Fibroblast of villous mesenchyme (primary cell): ENCODE results near the gene SPIRE1. TPM values are rescaled to one million over a fixed set of nuclear protein-coding genes. Genes with fewer than 3 reads are reported as not detected.
"Not testable (repeated sequence)": the region's sequence is repeated elsewhere in the genome, so short reads cannot be mapped to it uniquely, and the experiment has no call there.

Experiments used
- DNase-seq: peaks from one replicate; pipeline ENCODE4 v3.0.0-alpha.2; 2010; ENCODE audit warnings: low read depth
- H3K4me3 ChIP-seq: 2 replicates; pipeline ENCODE4 v1.5.1; 2011; ENCODE audit warnings: low read depth, mild to moderate bottlenecking, low read length
- total RNA-seq: library from RNA; depleted of rRNA; stranded (reverse); fragments of >200 nt; gene quantifications from 2 replicates; pipeline ENCODE4 v1.2.3, GENCODE V29; 2012
- TF ChIP-seq, protein P1 (sequence below): IDR thresholded peaks from 2 replicates; pipeline ENCODE4 v1.5.1; 2012; ENCODE audit warnings: low read depth, mild to moderate bottlenecking, low read length; ENCODE audit not compliant: insufficient read depth

Gene SPIRE1
- total RNA-seq, 1 donor, result 39.3 TPM

DNA sequence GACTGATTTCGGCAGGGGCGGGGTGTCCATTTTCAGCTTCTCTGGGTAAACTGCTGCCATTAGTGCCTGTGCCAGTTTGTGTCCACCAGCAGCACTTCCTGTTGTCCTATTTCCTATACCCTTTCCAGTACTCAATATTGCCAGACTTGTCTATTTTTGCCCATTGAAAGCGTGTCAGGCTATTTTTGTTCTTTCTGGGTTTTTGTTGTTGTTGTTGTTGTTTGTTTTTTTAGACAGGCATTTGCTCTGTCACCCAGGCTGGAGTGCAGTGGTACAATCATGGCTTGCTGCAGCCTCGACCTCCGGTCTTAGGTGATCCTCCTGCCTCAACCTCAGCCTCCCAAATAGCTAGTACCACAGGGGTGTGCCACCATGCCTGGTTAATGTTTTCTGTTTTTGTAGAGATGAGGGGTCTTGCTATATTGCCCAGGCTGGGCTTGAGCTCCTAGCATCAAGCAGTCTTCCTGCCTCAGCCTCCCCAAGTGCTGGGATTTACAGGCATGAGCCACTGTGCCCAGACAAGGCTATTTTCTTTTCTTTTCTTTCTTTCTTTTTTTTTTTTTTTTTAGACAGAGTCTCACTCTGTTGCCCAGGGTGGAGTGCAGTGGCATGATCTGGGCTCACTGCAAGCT is 241.7 kb downstream of the SPIRE1 start:
- DNase-seq, result no peak
- TF ChIP-seq, protein P1, sequence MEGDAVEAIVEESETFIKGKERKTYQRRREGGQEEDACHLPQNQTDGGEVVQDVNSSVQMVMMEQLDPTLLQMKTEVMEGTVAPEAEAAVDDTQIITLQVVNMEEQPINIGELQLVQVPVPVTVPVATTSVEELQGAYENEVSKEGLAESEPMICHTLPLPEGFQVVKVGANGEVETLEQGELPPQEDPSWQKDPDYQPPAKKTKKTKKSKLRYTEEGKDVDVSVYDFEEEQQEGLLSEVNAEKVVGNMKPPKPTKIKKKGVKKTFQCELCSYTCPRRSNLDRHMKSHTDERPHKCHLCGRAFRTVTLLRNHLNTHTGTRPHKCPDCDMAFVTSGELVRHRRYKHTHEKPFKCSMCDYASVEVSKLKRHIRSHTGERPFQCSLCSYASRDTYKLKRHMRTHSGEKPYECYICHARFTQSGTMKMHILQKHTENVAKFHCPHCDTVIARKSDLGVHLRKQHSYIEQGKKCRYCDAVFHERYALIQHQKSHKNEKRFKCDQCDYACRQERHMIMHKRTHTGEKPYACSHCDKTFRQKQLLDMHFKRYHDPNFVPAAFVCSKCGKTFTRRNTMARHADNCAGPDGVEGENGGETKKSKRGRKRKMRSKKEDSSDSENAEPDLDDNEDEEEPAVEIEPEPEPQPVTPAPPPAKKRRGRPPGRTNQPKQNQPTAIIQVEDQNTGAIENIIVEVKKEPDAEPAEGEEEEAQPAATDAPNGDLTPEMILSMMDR, result no peak
- no peak overlapping the region for H3K4me3 ChIP-seq

DNA sequence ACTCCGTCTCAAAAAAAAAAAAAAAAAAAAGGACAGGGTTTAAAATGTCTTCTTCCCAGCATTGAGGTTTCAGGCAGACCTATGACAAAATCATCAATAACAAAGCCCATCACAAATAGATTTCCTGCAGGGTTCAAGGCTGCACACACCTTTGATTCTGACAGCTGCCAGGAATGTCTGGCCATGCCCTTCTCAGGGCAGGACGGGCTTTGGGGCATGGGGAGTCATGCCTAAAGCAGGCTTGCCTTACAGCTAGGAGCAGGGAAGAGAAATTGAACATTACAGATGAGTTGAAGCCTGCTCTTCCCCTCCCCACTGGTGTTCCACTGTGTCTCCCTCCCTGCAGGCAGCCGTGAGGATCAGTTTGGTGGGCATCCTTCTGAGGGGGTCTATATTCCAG is 246.5 kb downstream of the SPIRE1 start:
- TF ChIP-seq, protein P1, result no peak
- H3K4me3 ChIP-seq, result no peak overlapping the region
- no peak for DNase-seq

DNA sequence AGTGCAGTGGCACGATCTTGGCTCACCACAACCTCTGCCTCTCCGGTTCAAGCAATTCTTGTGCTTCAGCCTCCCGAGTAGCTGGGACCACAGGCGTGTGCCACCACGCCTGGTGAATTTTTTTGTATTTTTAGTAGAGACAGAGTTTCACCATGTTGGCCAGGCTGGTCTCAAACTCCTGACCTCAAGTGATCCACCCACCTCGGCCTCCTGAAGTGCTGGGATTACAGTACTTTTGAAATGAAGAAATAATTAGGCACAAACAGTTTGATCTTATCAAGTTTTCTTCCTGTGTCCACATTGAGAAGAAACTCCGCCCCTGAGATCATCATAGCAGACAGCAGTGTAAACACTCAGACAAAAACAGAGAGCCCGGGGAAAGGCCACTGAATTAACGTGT is 247.2 kb downstream of the SPIRE1 start:
- H3K4me3 ChIP-seq, result not testable (repeated sequence)
- peak; percentile 66 for DNase-seq

DNA sequence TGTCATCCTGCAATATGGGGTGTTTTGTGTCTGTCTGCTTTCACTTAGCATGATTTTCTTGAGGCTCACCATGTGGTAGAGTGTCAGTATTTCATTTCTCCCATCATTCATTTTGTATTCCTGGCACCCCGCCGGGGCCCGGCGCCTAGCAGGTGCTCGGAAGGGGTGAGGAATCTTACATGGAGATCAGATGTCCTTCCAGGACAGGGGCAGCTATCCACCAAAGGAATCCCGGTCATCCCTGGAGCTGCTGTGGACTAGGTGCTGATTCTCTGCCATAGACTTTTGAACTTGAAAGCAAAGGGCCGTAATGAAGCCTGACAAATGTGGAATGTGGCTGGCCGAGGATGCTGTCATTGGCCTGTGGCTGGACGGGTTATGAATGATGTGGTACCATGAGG is 247.8 kb downstream of the SPIRE1 start:
- DNase-seq, result no peak
- no peak overlapping the region for H3K4me3 ChIP-seq
- TF ChIP-seq, protein P1, result no peak

DNA sequence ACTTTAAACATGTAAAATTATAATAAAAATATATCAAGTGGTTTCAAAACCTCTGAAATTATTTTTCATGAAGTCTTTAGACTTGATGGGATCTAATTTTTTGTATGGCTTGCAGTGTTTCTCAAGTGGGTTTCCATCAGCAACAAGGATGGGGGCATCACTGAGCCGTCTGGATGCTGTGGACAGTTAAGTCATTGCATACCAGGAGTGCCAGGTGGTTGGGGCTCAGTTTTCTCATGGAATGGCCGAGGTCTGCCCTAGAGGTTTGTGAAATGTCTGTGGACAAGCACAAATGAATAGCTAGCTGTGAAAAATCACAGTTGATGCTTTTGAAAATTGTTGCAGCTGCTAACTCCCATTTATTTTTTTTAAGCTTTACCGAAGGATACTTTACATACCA is 248.4 kb downstream of the SPIRE1 start:
- DNase-seq, result no peak

DNA sequence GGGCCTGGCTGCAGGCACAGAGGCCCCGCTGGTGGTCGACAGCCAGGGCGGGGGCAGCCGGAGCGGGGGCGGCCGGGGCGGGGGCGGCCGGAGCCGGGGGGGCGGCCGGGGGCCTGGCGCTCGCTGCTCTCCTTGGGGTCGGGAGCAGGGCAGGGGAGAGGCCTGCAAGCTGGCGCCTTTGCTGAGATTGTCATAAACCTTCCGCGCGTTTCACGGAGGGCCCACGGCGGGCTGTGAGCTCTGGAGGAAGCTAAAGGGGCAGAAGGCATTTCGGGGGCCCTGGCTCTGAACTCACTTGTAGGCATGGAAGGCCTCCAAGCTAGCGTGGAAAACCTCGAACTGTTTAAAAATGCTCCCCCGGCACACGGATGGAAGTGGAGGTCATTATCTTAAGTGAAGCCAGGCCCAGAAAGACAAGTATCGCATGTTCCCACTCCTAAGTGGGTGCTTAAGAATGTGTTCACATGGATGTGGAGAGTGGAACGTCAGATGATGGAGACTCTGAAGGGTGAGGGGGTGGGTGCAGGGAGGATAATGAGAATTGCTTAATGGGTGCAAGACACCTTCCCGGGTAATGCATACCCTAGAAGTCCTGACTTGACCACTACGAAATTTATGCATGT is 249.5 kb downstream of the SPIRE1 start:
- H3K4me3 ChIP-seq, result peak overlapping the region; percentile 64
- TF ChIP-seq, protein P1, result no peak
- peak; percentile 38 for DNase-seq

More for the DNA sequence above, 248.4 kb downstream of the SPIRE1 start:
- no peak overlapping the region for H3K4me3 ChIP-seq
- TF ChIP-seq, protein P1, result no peak

DNA sequence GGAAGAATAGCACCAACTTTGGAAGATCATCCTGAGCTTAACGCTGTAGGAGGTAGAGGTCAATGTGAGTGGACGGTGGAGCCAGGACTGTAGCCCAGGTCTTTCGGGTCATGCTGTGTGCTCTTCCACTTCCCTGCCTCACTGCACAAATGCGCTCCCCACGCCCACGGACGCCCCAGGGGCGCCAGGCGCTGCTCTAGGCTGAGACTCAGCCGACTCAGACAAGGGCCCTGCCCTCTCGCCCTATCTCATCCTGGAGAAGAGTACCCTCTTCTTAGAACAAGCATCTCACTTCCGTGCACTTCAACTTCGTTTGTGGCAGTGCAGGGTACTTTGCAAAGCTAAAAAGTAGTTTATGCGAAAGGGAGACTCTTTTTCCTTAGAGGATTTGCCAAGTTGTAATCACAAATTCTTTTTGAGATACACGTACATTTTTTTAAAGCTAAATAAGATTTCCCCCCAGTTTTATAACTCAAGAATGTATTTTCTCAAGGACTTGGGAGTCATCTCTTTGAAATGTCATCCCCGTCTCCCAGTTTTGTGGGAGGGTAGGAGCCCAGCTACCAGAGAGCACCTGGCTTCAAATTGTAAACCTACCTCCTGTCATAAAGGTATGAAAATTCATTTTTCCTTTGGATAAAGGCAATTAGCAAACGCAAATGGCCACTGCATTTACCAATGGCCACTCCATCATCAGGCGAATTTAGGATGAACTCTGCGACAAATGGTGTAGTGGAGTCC is 251.4 kb downstream of the SPIRE1 start:
- H3K4me3 ChIP-seq, result no peak overlapping the region
- DNase-seq, result no peak
- TF ChIP-seq, protein P1, result no peak
